H1 (cell line): ENCODE measurements around the gene SLC44A5. TPM values are rescaled to one million over a fixed set of nuclear protein-coding genes. Genes with fewer than 3 reads are reported as not detected.

Experiments
- CTCF ChIA-PET: fragments of 300-600 bp; sonication (Branson Sonifier 250); formaldehyde crosslinking; loops from one replicate; lab custom pipeline; 2021; ENCODE audit not compliant: partially characterized antibody; lab: Charles Lee
- POLR2A ChIA-PET: fragments of 300-600 bp; sonication (Branson Sonifier 250); formaldehyde crosslinking; loops from one replicate; lab custom pipeline; 2021; ENCODE audit warnings: inconsistent platforms; ENCODE audit not compliant: partially characterized antibody; lab: Charles Lee
- DNase-seq, 2 experiments: peaks; one replicate each; pipeline versions ENCODE4 v3.0.0 to v3.0.0-alpha.2; 2010 to 2022; ENCODE audit warnings: low spot score in 2 of 2, low read depth in 1 of 2, mixed read lengths in 1 of 2
- FAIRE-seq: peaks from 2 replicates; lab custom pipeline; 2011; peaks lifted over from hg19 to GRCh38; lab: Jason Lieb, UNC
- H2AFZ ChIP-seq: 2 replicates; pipeline ENCODE4 v1.8.1; 2012; ENCODE audit warnings: low read length, inconsistent platforms
- H2AK5ac ChIP-seq: 2 replicates; pipeline ENCODE4 v1.6.1; 2013; ENCODE audit warnings: low read depth, low read length
- H2BK120ac ChIP-seq: replicated peaks from 2 replicates; pipeline ENCODE3; 2013; ENCODE audit warnings: low read depth, low read length, inconsistent platforms
- H2BK12ac ChIP-seq: 2 replicates; pipeline ENCODE4 v1.6.1; 2013; ENCODE audit warnings: low read depth, low read length
- H2BK15ac ChIP-seq: 2 replicates; pipeline ENCODE4 v1.6.1; 2013; ENCODE audit warnings: low read length
- H2BK20ac ChIP-seq: 2 replicates; pipeline ENCODE4 v1.6.1; 2013; ENCODE audit warnings: low read length
- H2BK5ac ChIP-seq: 2 replicates; pipeline ENCODE4 v1.6.1; 2013; ENCODE audit warnings: low read depth, low read length
- H3K14ac ChIP-seq: 2 replicates; pipeline ENCODE4 v1.6.1; 2013; ENCODE audit warnings: inconsistent platforms; ENCODE audit not compliant: insufficient read length
- H3K18ac ChIP-seq: 2 replicates; pipeline ENCODE4 v1.6.1; 2013; ENCODE audit warnings: low read length; ENCODE audit errors: extremely low read depth
- H3K23ac ChIP-seq: 2 replicates; pipeline ENCODE4 v1.6.1; 2013; ENCODE audit warnings: inconsistent platforms; ENCODE audit not compliant: insufficient read length
- H3K23me2 ChIP-seq: 2 replicates; pipeline ENCODE4 v1.6.1; 2013; ENCODE audit warnings: low read depth, low read length
- H3K27ac ChIP-seq: 2 replicates; pipeline ENCODE4 v1.6.1; 2011; ENCODE audit warnings: low read depth, low read length, inconsistent platforms
- H3K27me3 ChIP-seq, 4 experiments: replicated peaks in 1 of 4; 1 replicate in 1 of 4; 2 replicates in 3 of 4; pipeline versions ENCODE4 v1.6.1 to v1.8.1; 2011 to 2013; ENCODE audit warnings: low read length in 3 of 4, mild to moderate bottlenecking in 3 of 4, inconsistent platforms in 2 of 4, mixed read lengths in 2 of 4, moderate library complexity in 1 of 4; ENCODE audit not compliant: control insufficient read depth in 3 of 4, insufficient read depth in 3 of 4; ENCODE audit errors: extremely low read depth in 1 of 4
- H3K36me3 ChIP-seq, 4 experiments: 2 replicates each; pipeline versions ENCODE4 v1.6.1 to v1.8.1; 2011 to 2013; ENCODE audit warnings: mild to moderate bottlenecking in 4 of 4, low read length in 3 of 4, moderate library complexity in 2 of 4, control low read depth in 1 of 4, inconsistent platforms in 1 of 4; ENCODE audit not compliant: insufficient read depth in 4 of 4, control insufficient read depth in 2 of 4
- H3K4ac ChIP-seq: replicated peaks from 2 replicates; pipeline ENCODE3; 2013; ENCODE audit warnings: low read length, low read depth, mixed read lengths, inconsistent platforms; ENCODE audit not compliant: insufficient read length
- H3K4me1 ChIP-seq, 4 experiments: replicated peaks in 1 of 4; 1 replicate in 1 of 4; 2 replicates in 3 of 4; pipeline versions ENCODE4 v1.6.1 to v1.8.1; 2011 to 2013; ENCODE audit warnings: low read length in 3 of 4, inconsistent platforms in 2 of 4, mixed read lengths in 1 of 4; ENCODE audit not compliant: insufficient read depth in 4 of 4, control insufficient read depth in 3 of 4
- H3K4me2 ChIP-seq, 2 experiments: 2 replicates each; pipeline versions ENCODE4 v1.6.1 to v1.8.1; 2011 to 2013; ENCODE audit warnings: low read depth in 2 of 2, low read length in 2 of 2, control low read depth in 1 of 2, inconsistent platforms in 1 of 2, mild to moderate bottlenecking in 1 of 2; ENCODE audit not compliant: insufficient read depth in 1 of 2
- H3K4me3 ChIP-seq, 4 experiments: fragments of 200-600, 300-600 bp in 1 of 4; sonication (generic), shearing (Covaris generic), sonication (Bioruptor Twin) in 1 of 4; 2 replicates each; pipeline versions ENCODE4 v1.5.1 to v1.8.1; 2011 to 2016; ENCODE audit warnings: low read length in 4 of 4, low read depth in 3 of 4, control low read depth in 2 of 4, inconsistent platforms in 2 of 4, mild to moderate bottlenecking in 2 of 4, mixed read lengths in 1 of 4, moderate library complexity in 1 of 4; ENCODE audit not compliant: insufficient read depth in 2 of 4; ENCODE audit errors: extremely low read depth in 1 of 4
- H3K56ac ChIP-seq: replicated peaks from 2 replicates; pipeline ENCODE3; 2013; ENCODE audit warnings: low read depth, mild to moderate bottlenecking, mixed read lengths, low read length, inconsistent platforms; ENCODE audit not compliant: insufficient read length
- H3K79me1 ChIP-seq: 2 replicates; pipeline ENCODE4 v1.6.1; 2013; ENCODE audit warnings: low read depth, low read length, control low read depth
- H3K79me2 ChIP-seq, 2 experiments: 2 replicates each; pipeline versions ENCODE4 v1.6.1 to v1.8.1; 2012 to 2013; ENCODE audit warnings: low read length in 2 of 2, mild to moderate bottlenecking in 2 of 2, inconsistent platforms in 1 of 2; ENCODE audit not compliant: insufficient read depth in 2 of 2, control insufficient read depth in 1 of 2
- H3K9ac ChIP-seq, 4 experiments: replicated peaks in 1 of 4; 1 replicate in 1 of 4; 2 replicates in 3 of 4; pipeline versions ENCODE4 v1.6.1 to v1.8.1; 2011 to 2013; ENCODE audit warnings: low read depth in 3 of 4, low read length in 3 of 4, control low read depth in 2 of 4, mild to moderate bottlenecking in 2 of 4, moderate library complexity in 2 of 4, inconsistent platforms in 1 of 4; ENCODE audit errors: extremely low read depth in 1 of 4
- H3K9me3 ChIP-seq, 2 experiments: 2 replicates each; pipeline versions ENCODE4 v1.6.1 to v1.8.1; 2012 to 2013; ENCODE audit warnings: mild to moderate bottlenecking in 2 of 2, moderate library complexity in 2 of 2, control low read depth in 1 of 2, inconsistent platforms in 1 of 2, low read depth in 1 of 2, low read length in 1 of 2, mixed read lengths in 1 of 2; ENCODE audit not compliant: insufficient read depth in 2 of 2
- H4K20me1 ChIP-seq, 2 experiments: replicated peaks in 1 of 2; 2 replicates each; pipeline versions ENCODE3 to v1.8.1; 2011 to 2013; ENCODE audit warnings: inconsistent platforms in 2 of 2, low read length in 2 of 2, mild to moderate bottlenecking in 1 of 2; ENCODE audit not compliant: insufficient read depth in 2 of 2, control insufficient read depth in 1 of 2
- H4K5ac ChIP-seq: 2 replicates; pipeline ENCODE4 v1.6.1; 2013; ENCODE audit warnings: low read length, low read depth, mixed read lengths, inconsistent platforms; ENCODE audit not compliant: insufficient read length
- H4K8ac ChIP-seq: 2 replicates; pipeline ENCODE4 v1.8.0; 2013; ENCODE audit warnings: mild to moderate bottlenecking, moderate library complexity, low read length, inconsistent platforms; ENCODE audit not compliant: insufficient read depth; ENCODE audit errors: extremely low read depth
- H4K91ac ChIP-seq: replicated peaks from 2 replicates; pipeline ENCODE3; 2013; ENCODE audit warnings: low read length, mixed read lengths, inconsistent platforms; ENCODE audit not compliant: insufficient read length
- CHD1 ChIP-seq: IDR thresholded peaks from 2 replicates; pipeline ENCODE4 v1.6.1; 2012; ENCODE audit warnings: low read depth, low read length, improper control_type of control experiment
- FOSL1 ChIP-seq: IDR thresholded peaks from 2 replicates; pipeline ENCODE4 v1.6.1; 2011; ENCODE audit warnings: mild to moderate bottlenecking, low read depth, low read length, moderate library complexity; ENCODE audit not compliant: insufficient read depth
- JUN ChIP-seq: IDR thresholded peaks from 2 replicates; pipeline ENCODE4 v1.6.1; 2011; ENCODE audit warnings: low read depth, mild to moderate bottlenecking, improper control_type of control experiment, low read length
- MAFK ChIP-seq: IDR thresholded peaks from 2 replicates; pipeline ENCODE4 v1.6.1; 2012; ENCODE audit warnings: low read depth, mild to moderate bottlenecking, improper control_type of control experiment, low read length
- PHF8 ChIP-seq: fragments of 200-600 bp; sonication (generic); conservative IDR thresholded peaks from 2 replicates; pipeline ENCODE4 v1.7.1; 2012; ENCODE audit warnings: low read depth, mild to moderate bottlenecking, inconsistent platforms, low read length, moderate library complexity
- POU5F1 ChIP-seq: IDR thresholded peaks from 2 replicates; pipeline ENCODE4 v1.6.1; 2011; ENCODE audit warnings: low read depth, mild to moderate bottlenecking, low read length, moderate library complexity
- SP4 ChIP-seq: IDR thresholded peaks from 2 replicates; pipeline ENCODE4 v1.6.1; 2012; ENCODE audit warnings: low read length, inconsistent platforms
- WGBS, 2 experiments: shearing (Covaris generic) in 1 of 2; methylation state at CpG; one replicate each; pipeline versions ENCODE4 v1.1.6 to v1.1.7; 2013 to 2015; ENCODE audit warnings: low lambda C conversion rate in 2 of 2, mixed read lengths in 2 of 2, inconsistent platforms in 1 of 2, low coverage in 1 of 2, missing lambda C conversion rate in 1 of 2; ENCODE audit not compliant: insufficient replicate concordance in 2 of 2, insufficient coverage in 1 of 2, insufficient read length in 1 of 2; ENCODE audit errors: extremely low coverage in 1 of 2, missing lambda C conversion rate in 1 of 2; 5-methylcytosine and 5-hydroxymethylcytosine counted together
- polyA plus RNA-seq, 7 experiments: library from polyadenylated mRNA; depleted of rRNA in 3 of 7; stranded (reverse) in 5 of 7; unstranded in 2 of 7; fragments of >200 nt in 5 of 7; fragments of 200-250 nt in 2 of 7; gene quantifications; 1 replicate in 5 of 7; 2 replicates in 1 of 7; 4 replicates in 1 of 7; pipeline versions ENCODE4 v1.2.1 to v1.2.3, GENCODE V29; 2011 to 2013; ENCODE audit warnings: missing spikeins in 2 of 7, mixed read lengths in 2 of 7
- total RNA-seq: library from RNA; stranded (reverse); fragmentation: NEBNext Ultra II Directional; extraction: Animal tissue kit (Norgen Biotek cat#: 25700); gene quantifications from 2 replicates; pipeline ENCODE4 v1.2.1, GENCODE V29; 2021
- TF ChIP-seq, protein P1 (sequence below): IDR thresholded peaks from 2 replicates; pipeline ENCODE4 v1.6.1; 2012; ENCODE audit warnings: inconsistent platforms

The SLC44A5 gene
- total and polyA plus RNA-seq, 2 of the 8 experiments (the other 6 are each of a cell fraction or from before 2014, with no cell fraction given): 1.8 to 3.3 TPM

DNA sequence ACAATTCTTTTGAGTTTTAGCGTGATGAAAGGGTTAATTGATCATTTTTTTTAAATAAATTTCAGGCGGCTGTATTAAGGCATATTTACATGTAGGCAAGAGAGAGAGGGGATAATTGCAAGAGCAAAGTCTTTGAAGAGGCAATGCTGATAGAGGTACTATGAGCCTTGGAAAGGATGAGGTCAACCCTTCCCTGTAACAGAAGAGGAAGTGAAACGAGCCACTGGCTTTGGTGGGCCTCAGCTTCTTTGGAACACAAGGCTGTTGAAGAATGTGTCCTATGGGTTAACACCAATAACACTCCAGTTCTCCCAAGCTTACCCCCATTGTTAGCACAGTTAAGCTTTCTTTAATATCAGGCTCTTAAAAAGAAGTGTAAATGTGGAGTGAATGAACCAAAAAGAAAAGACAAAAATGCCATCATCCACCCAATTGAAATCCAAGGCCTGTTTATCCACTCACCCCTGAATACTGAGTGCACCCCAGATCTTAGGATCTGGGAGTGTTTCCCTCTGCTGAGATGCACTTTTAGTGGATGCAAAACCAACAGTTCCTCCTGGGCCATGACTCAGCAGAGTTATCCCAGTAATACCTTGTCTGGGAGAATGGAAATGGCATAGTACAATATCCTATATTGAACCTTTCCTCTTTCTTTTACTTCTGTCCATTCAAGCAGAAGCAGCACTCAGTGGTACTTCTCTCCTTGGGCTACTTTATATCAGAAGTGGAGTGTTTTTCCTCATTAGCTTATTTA, 216.4 kb downstream of the SLC44A5 start:
- Histone ChIP-seq H3K79me1 (no peaks in the 10 kb centered on the region), H3K36me3 (no peaks in the 10 kb centered on the region), H3K4me1 (no peaks in the 10 kb centered on the region), H4K20me1 (no peaks in the 10 kb centered on the region), H3K56ac (no peak overlapping the region), H2BK12ac (no peak overlapping the region), H3K4me3 (no peak overlapping the region), H3K23ac (no peak overlapping the region), H2AFZ (no peak overlapping the region), H4K8ac (no peak overlapping the region), H2BK120ac (no peak overlapping the region), H3K9ac (no peak overlapping the region), H3K27me3 (no peaks in the 10 kb centered on the region), H2BK5ac (no peak overlapping the region), H3K4me2 (no peak overlapping the region), H2AK5ac (no peak overlapping the region), H2BK20ac (no peak overlapping the region), H4K5ac (no peak overlapping the region), H3K4ac (no peak overlapping the region), H3K14ac (no peak overlapping the region), H3K18ac (no peak overlapping the region), H3K79me2 (no peaks in the 10 kb centered on the region), H3K27ac (no peak overlapping the region), H4K91ac (no peak overlapping the region), H2BK15ac (no peak overlapping the region), H3K9me3 (no peaks in the 10 kb centered on the region), H3K23me2 (no peaks in the 10 kb centered on the region)
- ChIA-PET POLR2A (interaction anchor here (0.5 kb wide), 1 partner anchor 331 kb away, joined by 5 read pairs; no protein-coding TSS in a partner anchor), CTCF (interaction anchor here (0.7 kb wide), 1 partner anchor 278 kb away, joined by 3 read pairs; no protein-coding TSS in a partner anchor)
- TF ChIP-seq SP4: no peak
- TF ChIP-seq PHF8: no peak
- no peak for TF ChIP-seq CHD1
- no peak for TF ChIP-seq JUN
- no peak for TF ChIP-seq POU5F1
- TF ChIP-seq MAFK: no peak
- TF ChIP-seq FOSL1: no peak
- TF ChIP-seq, protein P1, sequence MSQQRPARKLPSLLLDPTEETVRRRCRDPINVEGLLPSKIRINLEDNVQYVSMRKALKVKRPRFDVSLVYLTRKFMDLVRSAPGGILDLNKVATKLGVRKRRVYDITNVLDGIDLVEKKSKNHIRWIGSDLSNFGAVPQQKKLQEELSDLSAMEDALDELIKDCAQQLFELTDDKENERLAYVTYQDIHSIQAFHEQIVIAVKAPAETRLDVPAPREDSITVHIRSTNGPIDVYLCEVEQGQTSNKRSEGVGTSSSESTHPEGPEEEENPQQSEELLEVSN: no peak
- FAIRE-seq (no peak), DNase-seq (no peak)
- 84% methylated on average over 3 of the region's 3 CpGs; no CpG with 5 or more reads in 1 of the 2 experiments for WGBS, 2 experiments
